A375 (cell line): ENCODE results near the gene PALLD. TPM values are rescaled to one million over a fixed set of nuclear protein-coding genes. Genes with fewer than 3 reads are reported as not detected.

Experiments used
- small RNA-seq: library from RNA; depleted of rRNA; stranded (forward); fragments of <200 nt; gene quantifications from one replicate; pipeline ENCODE3, GENCODE V24; 2014
- total RNA-seq: library from RNA; depleted of rRNA; stranded (reverse); fragments of >200 nt; shearing (Covaris generic); gene quantifications from 2 replicates; pipeline ENCODE4 v1.2.3, GENCODE V29; 2014; rRNA removed

Gene PALLD
- total RNA-seq: 5.3 and 5.5 TPM in 2 replicates

GRCh38 chr4:168496834-168497233, at the start of gene PALLD:
Gene PALLD, plus strand, starts transcription at chr4:168497052.

Small RNAs within 50 kb of the gene (small RNA-seq; reads per million reads assigned to genes)
- not detected for gene RF00432
- not detected for gene RNU6-1336P
- gene RNU6-853P: not detected

Other genes starting within 250 kb of the PALLD start
- 4.0 and 5.0 TPM in 2 replicates for gene DDX60, start 178.3 kb upstream of the PALLD start, total RNA-seq
- 4.5 and 5.4 TPM in 2 replicates for gene DDX60L, start 16.6 kb upstream of the PALLD start, total RNA-seq